ENCODE results near the gene SPATA31C1. TPM values are rescaled to one million over a fixed set of nuclear protein-coding genes. Genes with fewer than 3 reads are reported as not detected.
A peak's percentile ranks its signal among the peaks of the same experiment; 100 is the strongest.
"Not testable (repeated sequence)": the region's sequence is repeated elsewhere in the genome, so short reads cannot be mapped to it uniquely, and the experiment has no call there.

The SPATA31C1 gene
- total RNA-seq, 2 experiments from 2014 or later, result not detected

DNA sequence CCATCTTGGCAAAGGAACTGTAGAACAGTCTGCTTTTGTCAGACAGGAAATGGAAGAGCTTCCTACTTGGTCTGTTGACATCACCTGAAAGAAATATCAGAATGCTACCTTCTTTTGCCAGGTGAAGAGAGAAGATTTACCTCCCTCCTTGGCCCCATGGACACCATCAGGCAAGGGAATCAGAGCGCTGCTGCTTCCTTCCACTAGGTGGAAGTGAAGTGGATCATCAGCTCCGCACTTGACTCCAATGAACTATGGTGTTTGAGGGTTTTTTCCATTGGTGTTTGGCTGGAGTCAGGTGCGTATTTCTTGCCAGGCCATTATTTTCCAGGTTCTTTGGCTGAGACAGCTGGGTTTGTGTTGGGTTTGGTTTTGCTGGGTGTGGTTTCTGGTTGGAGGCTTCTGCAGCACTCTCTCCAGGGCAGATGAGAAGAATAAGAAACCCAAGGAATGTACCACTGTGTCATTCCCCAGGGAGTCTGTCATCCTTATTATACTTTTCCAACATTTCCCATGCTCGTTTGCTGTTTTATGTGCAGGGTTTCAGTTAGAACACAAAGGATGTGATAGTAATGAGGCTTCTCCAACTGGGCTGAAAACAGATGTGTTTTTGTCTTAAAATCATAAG, 22.6 kb upstream of the SPATA31C1 start:
- no peaks in the 10 kb centered on the region for H3K36me3 Mint-ChIP-seq
- DNase-seq, result no peak
- peaks cover 40% of the 10 kb centered on the region for H3K27me3 Mint-ChIP-seq
- no peak overlapping the region for H3K27ac Mint-ChIP-seq
- no peak overlapping the region for H3K4me3 Mint-ChIP-seq
- H3K4me1 Mint-ChIP-seq, result no peaks in the 10 kb centered on the region
- peaks cover 2% of the 10 kb centered on the region for H3K9me3 Mint-ChIP-seq

DNA sequence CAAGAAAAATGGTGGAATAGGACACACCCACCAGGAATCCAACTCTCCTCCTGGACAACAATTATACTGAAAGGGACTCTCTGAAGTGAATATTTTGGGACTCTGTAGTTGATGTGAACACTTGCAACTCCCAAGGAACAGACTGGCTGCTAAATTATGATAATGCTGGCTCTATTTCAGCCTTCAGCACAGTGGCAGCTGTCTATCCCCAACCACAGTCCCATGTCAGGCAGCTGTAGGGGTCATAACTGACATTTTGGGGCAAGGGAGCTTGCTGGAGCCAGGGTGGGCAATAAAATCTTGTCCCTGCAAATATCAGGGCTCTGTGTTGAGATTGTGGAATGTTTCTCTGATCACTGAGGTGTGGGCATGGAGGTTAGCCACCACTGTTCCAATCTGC, 20.9 kb upstream of the SPATA31C1 start:
- H3K27me3 Mint-ChIP-seq, result peaks cover 39% of the 10 kb centered on the region
- no peak overlapping the region for H3K4me3 Mint-ChIP-seq
- H3K36me3 Mint-ChIP-seq, result no peaks in the 10 kb centered on the region
- no peak for DNase-seq
- H3K9me3 Mint-ChIP-seq, result peaks cover 10% of the 10 kb centered on the region
- no peaks in the 10 kb centered on the region for H3K4me1 Mint-ChIP-seq
- no peak overlapping the region for H3K27ac Mint-ChIP-seq

DNA sequence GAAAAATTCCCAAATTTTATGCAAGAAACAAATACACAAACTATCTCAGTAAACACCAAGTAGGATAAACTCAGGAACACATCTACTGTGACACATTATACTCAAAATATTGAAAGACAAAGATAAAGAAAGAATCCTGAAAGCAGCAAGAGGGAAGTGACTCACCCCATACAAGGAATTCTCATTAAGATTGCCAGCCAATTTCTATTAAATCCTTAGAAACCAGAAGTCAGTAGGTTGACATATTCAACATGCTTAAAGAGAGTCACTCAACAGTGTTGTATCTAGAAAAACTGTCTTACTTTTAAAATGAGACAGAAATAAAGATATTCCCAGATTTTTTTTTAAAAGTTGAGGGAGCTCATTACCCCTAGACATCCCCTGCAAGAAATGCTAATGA, 19.6 kb upstream of the SPATA31C1 start:
- Mint-ChIP-seq H3K36me3 (no peaks in the 10 kb centered on the region), H3K4me3 (no peak overlapping the region), H3K9me3 (peaks cover 16% of the 10 kb centered on the region), H3K27me3 (peaks cover 42% of the 10 kb centered on the region), H3K4me1 (no peaks in the 10 kb centered on the region), H3K27ac (no peak overlapping the region)
- no peak for DNase-seq

DNA sequence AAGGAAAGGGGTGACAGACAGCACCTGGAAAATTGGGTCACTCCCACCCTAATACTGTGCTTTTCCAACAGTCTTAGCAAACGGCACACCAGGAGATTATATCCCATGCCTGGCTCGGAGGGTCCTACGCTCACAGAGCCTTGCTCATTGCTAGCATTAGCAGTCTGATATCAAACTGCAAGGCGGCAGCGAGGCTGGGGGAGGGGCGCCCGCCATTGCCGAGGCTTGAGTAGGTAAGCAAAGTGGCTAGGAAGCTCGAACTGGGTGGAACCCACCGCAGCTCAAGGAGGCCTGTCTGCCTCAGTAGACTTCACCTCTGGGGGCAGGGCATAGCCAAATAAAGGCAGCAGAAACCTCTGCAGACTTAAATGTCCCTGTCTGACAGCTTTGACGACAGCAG, 15.4 kb upstream of the SPATA31C1 start:
- not testable (repeated sequence) for H3K27ac Mint-ChIP-seq, H3K4me3 Mint-ChIP-seq, H3K36me3 Mint-ChIP-seq, DNase-seq, H3K4me1 Mint-ChIP-seq
- Mint-ChIP-seq H3K27me3 (peaks cover 34% of the 10 kb centered on the region), H3K9me3 (peaks cover 27% of the 10 kb centered on the region)

DNA sequence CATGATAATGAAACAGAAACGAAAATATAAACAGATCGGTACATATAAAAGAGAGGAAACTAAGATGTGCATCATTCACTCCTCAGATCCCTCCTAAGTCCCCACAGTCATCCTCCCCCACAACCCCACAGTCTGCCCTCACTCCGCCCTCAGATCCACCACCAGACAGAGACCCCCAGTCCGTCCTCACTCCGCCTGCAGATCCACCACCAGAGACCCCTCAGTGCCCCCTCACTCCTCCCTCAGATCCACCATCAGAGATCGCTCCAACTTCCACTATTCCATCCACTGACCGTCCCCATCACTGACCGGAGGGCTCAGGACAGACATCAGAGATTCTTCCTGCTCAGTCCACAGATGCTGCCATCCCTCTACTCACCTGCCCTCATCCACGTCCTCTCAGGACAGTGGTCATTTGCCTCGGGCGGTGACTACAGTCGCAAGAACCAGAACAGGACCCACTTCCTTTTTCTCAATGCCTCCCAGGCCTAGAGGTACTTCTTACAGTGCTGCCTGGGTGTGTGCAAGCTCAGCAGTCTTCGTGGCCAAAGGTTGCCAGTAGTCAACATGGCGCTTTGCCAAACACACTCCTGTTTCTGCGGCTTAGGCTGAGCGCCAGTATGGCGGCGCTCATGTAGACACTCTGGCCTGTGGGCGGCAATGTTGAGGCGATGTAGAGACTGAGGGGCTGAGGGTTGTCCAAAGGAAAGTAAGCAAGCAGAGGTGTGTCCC, 8.3 kb upstream of the SPATA31C1 start:
- peaks cover 2% of the 10 kb centered on the region for H3K36me3 Mint-ChIP-seq
- H3K4me1 Mint-ChIP-seq, result no peaks in the 10 kb centered on the region
- no peak overlapping the region for H3K27ac Mint-ChIP-seq
- peaks cover 4% of the 10 kb centered on the region for H3K9me3 Mint-ChIP-seq
- H3K27me3 Mint-ChIP-seq, result peaks cover 10% of the 10 kb centered on the region
- DNase-seq, result no peak
- H3K4me3 Mint-ChIP-seq, result no peak overlapping the region

DNA sequence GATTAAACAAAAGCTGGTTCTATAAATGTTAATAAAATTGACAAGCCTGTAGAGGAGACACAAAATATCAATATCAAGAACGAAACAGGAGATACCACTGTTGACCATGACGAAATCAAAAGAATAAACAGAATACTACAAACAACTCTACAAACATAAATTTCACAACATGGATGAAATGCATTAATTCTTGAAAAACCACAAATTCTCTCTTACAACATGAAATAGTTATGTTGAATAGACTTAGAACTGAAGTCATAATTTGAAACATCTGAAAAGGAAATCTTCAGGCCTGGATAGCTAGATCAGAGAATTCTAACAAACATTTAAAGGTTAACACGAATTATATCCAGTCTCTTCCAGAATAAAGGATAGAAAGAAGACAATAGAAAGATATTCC, 6.9 kb upstream of the SPATA31C1 start:
- Mint-ChIP-seq H3K27ac (no peak overlapping the region), H3K4me3 (no peak overlapping the region), H3K9me3 (no peaks in the 10 kb centered on the region), H3K27me3 (peaks cover 10% of the 10 kb centered on the region), H3K36me3 (no peaks in the 10 kb centered on the region), H3K4me1 (no peaks in the 10 kb centered on the region)
- DNase-seq, result no peak

DNA sequence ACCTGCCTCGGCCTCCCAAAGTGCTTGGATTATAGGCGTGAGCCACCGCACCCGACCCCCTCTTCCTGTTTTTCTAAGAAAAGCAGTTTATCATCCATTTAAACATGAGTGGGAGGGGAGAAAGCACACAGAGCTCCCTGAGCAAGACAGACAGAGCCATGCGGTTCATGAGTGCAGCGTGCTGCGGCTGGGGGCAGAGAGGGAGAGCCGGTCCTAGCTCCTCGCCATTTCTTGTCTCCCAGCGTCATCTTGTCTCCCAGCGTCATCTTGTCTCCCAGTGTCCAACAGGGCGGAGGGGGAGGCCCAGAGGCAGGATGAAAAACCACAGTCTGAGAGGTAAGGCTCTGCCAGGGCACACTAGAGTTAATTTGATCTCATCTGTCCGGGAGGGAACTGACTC, 1.3 kb downstream of the SPATA31C1 start:
- H3K9me3 Mint-ChIP-seq, H3K27ac Mint-ChIP-seq, H3K27me3 Mint-ChIP-seq, H3K4me3 Mint-ChIP-seq, DNase-seq, H3K4me1 Mint-ChIP-seq, H3K36me3 Mint-ChIP-seq: not testable (repeated sequence)

DNA sequence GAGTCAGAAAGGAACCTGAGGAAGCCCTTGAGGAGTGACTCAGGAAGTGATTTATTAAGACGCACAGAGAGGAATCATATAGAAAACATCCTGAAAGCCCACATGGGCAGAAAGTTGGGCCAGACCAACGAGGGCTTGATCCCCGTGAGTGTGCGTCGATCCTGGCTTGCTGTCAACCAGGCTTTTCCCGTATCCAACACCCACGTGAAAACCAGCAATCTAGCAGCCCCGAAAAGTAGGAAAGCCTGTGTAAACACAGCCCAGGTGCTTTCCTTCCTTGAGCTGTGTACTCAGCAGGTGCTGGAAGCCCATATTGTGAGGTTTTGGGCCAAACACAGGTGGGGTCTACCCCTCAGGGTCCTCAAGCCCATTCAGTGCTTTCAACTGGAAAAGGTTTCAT, 3.8 kb downstream of the SPATA31C1 start:
- not testable (repeated sequence) for H3K9me3 Mint-ChIP-seq, H3K27ac Mint-ChIP-seq, H3K27me3 Mint-ChIP-seq, H3K36me3 Mint-ChIP-seq, DNase-seq, H3K4me1 Mint-ChIP-seq, H3K4me3 Mint-ChIP-seq

DNA sequence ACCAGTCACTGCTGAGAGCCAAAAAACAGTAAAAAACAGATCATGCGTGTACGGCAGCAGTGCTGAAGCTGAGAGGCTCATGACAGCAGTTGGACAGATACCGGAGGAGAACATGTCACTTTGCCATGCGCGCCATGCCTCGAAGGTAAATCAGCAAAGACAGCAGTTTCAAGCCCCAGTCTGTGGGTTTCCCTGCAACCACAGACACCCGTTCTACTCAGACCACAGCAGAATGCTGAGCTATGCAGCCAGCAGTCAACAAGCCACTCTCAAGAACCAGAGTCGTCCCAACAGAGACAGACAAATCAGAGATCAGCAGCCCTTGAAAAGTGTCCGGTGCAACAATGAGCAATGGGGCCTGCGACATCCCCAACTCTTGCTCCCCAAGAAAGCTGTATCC, 5.2 kb downstream of the SPATA31C1 start:
- not testable (repeated sequence) for H3K27me3 Mint-ChIP-seq, H3K4me1 Mint-ChIP-seq, DNase-seq, H3K9me3 Mint-ChIP-seq, H3K27ac Mint-ChIP-seq, H3K4me3 Mint-ChIP-seq, H3K36me3 Mint-ChIP-seq

DNA sequence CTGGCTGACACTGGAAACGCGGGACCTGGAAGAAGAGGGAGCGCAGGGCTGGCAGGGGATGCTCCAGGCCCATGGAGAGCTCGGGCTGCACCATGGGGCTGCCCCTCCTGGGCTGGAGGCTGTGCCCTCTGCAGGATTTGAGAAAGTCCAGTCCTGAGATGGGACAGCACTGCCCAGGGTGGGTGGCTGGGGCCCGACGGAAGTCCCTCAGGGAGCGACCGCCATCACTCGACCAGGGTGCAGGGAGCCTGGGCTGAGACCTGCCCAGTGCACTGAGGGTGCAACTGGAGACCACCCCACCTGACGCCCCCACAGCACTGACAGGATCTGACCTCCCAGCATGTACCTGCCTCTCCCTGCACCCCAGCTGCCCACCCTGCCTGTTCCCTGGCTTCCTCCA, 7.1 kb downstream of the SPATA31C1 start:
- not testable (repeated sequence) for H3K27me3 Mint-ChIP-seq, H3K9me3 Mint-ChIP-seq, H3K4me1 Mint-ChIP-seq, H3K36me3 Mint-ChIP-seq, H3K4me3 Mint-ChIP-seq, H3K27ac Mint-ChIP-seq, DNase-seq

DNA sequence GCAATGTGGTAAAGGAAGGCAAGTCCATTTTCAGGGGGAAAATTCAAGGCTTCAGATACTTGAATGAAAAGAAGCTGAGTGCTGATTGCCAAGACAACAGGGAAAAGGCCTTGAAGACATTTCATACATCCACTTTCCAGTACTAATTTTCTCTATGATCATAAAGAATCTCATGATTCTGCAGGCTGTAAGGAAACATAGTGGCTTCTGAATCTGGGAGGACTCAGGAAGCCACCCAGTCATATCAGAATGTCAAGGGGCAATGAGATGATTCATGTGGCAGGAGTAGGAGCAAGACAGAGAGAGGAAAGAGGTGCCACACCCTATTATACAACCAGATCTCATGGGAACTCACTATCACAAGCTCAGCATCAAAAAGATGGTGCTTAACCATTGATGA, 11.4 kb downstream of the SPATA31C1 start:
- H3K9me3 Mint-ChIP-seq, H3K36me3 Mint-ChIP-seq, DNase-seq, H3K27me3 Mint-ChIP-seq, H3K4me1 Mint-ChIP-seq, H3K27ac Mint-ChIP-seq, H3K4me3 Mint-ChIP-seq: not testable (repeated sequence)

DNA sequence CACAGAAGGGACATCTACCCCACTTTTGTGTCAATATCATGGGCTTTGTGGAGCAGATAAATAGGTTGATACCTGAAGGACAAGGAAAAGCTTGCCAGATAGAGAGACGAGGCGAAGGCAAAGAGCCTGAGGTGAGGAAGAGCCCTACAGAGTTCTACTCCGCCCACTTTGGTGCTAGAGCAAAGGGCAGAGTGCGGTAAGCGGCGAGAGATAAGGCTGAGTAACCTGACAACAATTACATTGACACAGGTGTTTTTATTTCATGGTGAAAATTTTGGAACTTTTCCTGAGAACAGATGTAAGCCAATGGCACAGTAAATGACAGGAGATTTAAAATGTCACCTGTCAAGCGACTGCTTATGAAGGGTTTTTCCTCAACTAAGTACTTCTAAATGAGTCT, 16.7 kb downstream of the SPATA31C1 start:
- H3K9me3 Mint-ChIP-seq, DNase-seq, H3K27ac Mint-ChIP-seq, H3K4me1 Mint-ChIP-seq, H3K36me3 Mint-ChIP-seq, H3K4me3 Mint-ChIP-seq: not testable (repeated sequence)
- peaks cover 11% of the 10 kb centered on the region for H3K27me3 Mint-ChIP-seq

DNA sequence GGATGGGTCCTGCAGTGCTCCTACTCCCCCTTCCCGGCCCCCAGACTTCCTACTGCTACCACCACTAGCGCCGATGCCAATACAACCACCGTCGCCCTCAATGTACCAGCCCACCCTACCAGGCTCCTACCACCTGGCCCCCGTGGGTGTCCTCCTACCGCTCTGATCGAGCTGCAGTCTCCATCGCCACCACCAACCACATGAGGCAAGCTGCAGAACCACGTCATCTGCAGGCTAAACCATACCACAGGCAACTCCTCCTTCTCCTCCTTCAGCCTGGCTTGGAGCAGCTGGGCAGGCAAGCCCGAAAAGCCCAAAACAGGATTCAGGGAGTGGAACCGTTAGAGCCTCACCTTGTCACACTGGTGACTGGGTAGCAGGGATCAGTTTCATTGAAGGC, 19.6 kb downstream of the SPATA31C1 start:
- H3K4me1 Mint-ChIP-seq, H3K27ac Mint-ChIP-seq, H3K36me3 Mint-ChIP-seq, H3K4me3 Mint-ChIP-seq, H3K9me3 Mint-ChIP-seq: not testable (repeated sequence)
- DNase-seq, result peak; percentile 12
- peaks cover 13% of the 10 kb centered on the region for H3K27me3 Mint-ChIP-seq

DNA sequence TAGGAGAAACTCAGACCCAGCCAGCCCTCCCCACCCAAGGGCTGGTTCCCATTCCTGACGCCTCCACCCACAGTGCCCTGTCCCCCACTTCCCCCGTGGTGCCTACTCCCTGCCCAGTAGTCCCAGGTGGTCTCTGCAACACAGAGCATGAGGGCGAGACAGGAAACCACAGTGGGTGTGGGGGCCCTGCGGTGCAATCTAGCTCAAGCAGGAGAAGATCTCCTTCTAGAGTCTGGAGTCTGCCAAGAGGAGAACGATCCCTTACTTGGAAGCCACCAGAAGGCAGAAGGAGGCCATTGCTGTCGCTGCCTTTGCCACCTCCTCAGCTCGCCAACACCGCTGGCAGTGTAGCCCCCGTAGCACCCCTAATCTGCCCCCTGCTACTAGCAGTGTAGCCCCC, 20.2 kb downstream of the SPATA31C1 start:
- H3K4me3 Mint-ChIP-seq, H3K4me1 Mint-ChIP-seq, H3K27ac Mint-ChIP-seq, DNase-seq, H3K36me3 Mint-ChIP-seq, H3K9me3 Mint-ChIP-seq: not testable (repeated sequence)
- H3K27me3 Mint-ChIP-seq, result peaks cover 13% of the 10 kb centered on the region

DNA sequence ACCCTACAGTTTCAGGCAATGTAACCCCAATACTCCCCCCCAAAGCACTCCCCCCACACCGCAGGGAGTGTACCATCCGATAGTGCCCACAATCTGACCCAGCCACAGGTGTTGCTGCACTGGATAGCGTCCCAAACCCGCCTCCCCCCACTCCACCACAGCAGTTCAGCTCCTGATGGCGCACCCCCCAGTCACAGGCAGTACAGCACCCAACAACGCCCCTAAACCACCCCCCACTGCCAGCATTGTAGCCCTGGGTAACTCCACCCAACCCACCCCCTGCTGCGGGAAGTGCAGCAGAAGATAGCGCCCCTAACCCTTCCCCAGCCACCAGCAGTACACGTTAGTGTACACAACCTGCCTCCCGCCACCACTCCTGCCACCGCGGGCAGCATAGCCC, 20.6 kb downstream of the SPATA31C1 start:
- H3K4me1 Mint-ChIP-seq, H3K36me3 Mint-ChIP-seq, H3K27ac Mint-ChIP-seq, H3K9me3 Mint-ChIP-seq, DNase-seq, H3K4me3 Mint-ChIP-seq: not testable (repeated sequence)
- peaks cover 13% of the 10 kb centered on the region for H3K27me3 Mint-ChIP-seq

DNA sequence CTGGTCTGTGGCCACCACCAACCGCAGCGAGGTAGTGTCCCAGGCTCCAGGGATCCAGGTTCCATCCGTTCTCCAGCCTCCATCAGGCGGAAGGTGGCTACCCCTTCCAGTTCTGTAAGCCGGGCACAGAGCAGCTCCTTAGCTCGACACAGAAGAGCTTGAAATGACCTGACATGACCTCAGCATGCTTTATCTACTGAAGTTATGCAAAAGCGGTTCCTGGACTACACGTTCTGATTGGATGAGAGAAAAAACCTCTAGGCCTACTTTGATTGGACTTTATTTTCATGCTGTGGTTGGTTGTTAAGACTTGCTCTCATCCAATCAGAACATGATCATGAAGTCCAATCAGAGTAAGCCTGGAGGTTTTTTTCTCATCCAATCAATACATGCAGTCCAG, 21.3 kb downstream of the SPATA31C1 start:
- not testable (repeated sequence) for H3K4me3 Mint-ChIP-seq, H3K27ac Mint-ChIP-seq, DNase-seq, H3K4me1 Mint-ChIP-seq, H3K9me3 Mint-ChIP-seq, H3K36me3 Mint-ChIP-seq
- H3K27me3 Mint-ChIP-seq, result peaks cover 17% of the 10 kb centered on the region
